HCT116 (cell line): Measurements from ENCODE around the gene PRKCH.

Experiments used
- CEBPB ChIP-seq: IDR thresholded peaks from 2 replicates; pipeline ENCODE4 v1.6.1; 2012; ENCODE audit warnings: low read depth
- POLR2A ChIP-seq: IDR thresholded peaks from 2 replicates; pipeline ENCODE4 v1.7.0; 2011; ENCODE audit warnings: borderline replicate concordance; ENCODE audit not compliant: insufficient read depth, insufficient read length; ENCODE audit errors: extremely low read depth
- POLR2AphosphoS5 ChIP-seq: IDR thresholded peaks from 2 replicates; pipeline ENCODE4 v1.6.1; 2011; ENCODE audit warnings: mild to moderate bottlenecking, low read depth, low read length, moderate library complexity
- TCF7L2 ChIP-seq: IDR thresholded peaks from 2 replicates; pipeline ENCODE4 v1.7.0; 2011; ENCODE audit warnings: borderline replicate concordance, inconsistent platforms; ENCODE audit not compliant: insufficient read depth, insufficient read length; ENCODE audit errors: extremely low read depth
- TF ChIP-seq, protein P1 (sequence below), 3 experiments: fragments of 200-600 bp in 1 of 3; sonication (generic) in 1 of 3; IDR thresholded peaks in 2 of 3; conservative IDR thresholded peaks in 1 of 3; 2 replicates each; pipeline ENCODE4 v1.5.1; 2012 to 2017; ENCODE audit warnings: low read depth in 2 of 3, low read length in 2 of 3, antibody characterized with exemption in 1 of 3, borderline replicate concordance in 1 of 3, control low read depth in 1 of 3, mild to moderate bottlenecking in 1 of 3, mixed read lengths in 1 of 3, mixed run types in 1 of 3, moderate library complexity in 1 of 3; ENCODE audit not compliant: insufficient read depth in 1 of 3

DNA sequence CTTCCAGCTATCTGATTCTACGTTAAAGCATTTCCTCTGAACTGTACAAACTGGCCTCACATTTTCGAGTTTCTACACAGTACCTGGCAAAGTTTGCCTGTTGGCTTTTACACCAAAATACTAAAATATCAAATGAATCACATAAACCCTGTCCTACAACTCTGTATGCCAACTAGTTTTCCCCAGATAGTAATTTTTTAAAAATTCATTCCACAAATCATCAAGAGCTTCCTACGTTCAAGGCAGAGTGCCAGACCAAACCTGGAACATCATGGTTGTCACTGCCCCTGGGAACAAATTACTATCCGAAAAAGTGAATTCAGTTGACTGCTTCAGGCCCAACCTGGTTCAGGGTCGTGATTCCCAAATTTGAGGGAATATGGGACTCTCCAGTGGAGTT, 42.3 kb upstream of the PRKCH start:
- TF ChIP-seq POLR2A: no peak
- TF ChIP-seq, protein P1, sequence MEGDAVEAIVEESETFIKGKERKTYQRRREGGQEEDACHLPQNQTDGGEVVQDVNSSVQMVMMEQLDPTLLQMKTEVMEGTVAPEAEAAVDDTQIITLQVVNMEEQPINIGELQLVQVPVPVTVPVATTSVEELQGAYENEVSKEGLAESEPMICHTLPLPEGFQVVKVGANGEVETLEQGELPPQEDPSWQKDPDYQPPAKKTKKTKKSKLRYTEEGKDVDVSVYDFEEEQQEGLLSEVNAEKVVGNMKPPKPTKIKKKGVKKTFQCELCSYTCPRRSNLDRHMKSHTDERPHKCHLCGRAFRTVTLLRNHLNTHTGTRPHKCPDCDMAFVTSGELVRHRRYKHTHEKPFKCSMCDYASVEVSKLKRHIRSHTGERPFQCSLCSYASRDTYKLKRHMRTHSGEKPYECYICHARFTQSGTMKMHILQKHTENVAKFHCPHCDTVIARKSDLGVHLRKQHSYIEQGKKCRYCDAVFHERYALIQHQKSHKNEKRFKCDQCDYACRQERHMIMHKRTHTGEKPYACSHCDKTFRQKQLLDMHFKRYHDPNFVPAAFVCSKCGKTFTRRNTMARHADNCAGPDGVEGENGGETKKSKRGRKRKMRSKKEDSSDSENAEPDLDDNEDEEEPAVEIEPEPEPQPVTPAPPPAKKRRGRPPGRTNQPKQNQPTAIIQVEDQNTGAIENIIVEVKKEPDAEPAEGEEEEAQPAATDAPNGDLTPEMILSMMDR (IDR thresholded peaks at IDR 0.05 in 2 of 3, conservative IDR thresholded peaks at IDR 0.05 in 1 of 3; ENCODE audit: borderline replicate concordance in 1 of 3, insufficient read depth in 1 of 3, low read depth in 2 of 3, low read length in 2 of 3): no peak
- TF ChIP-seq POLR2AphosphoS5: no peak
- no peak for TF ChIP-seq TCF7L2
- TF ChIP-seq CEBPB: no peak
